IMR-90 (cell line): ENCODE measurements around the gene STARD3. TPM values are rescaled to one million over a fixed set of nuclear protein-coding genes. Genes with fewer than 3 reads are reported as not detected.

Experiments used
- ATAC-seq: fragments of 200-7000 bp; cut with Tn5 transposase; 2 replicates; pipeline ENCODE4 v1.9.1; 2020; ENCODE audit warnings: low read depth, mild to moderate bottlenecking, moderate library complexity
- BruUV-seq: library from RNA; stranded (reverse); fragments of 400-500 nt; replicated peaks from 2 replicates; lab custom pipeline; 2021; lab: Mats Ljungman, UMichigan
- CTCF ChIA-PET: fragments of 300-600 bp; formaldehyde crosslinking; extraction: SDS; loops from one replicate; lab custom pipeline; 2021; ENCODE audit warnings: antibody characterized with exemption; lab: Yijun Ruan, JAX
- POLR2A ChIA-PET: fragments of 300-600 bp; sonication (Branson Sonifier 250); formaldehyde crosslinking; loops from one replicate; lab custom pipeline; 2022; ENCODE audit warnings: antibody characterized with exemption; ENCODE audit not compliant: unreplicated experiment; lab: Charles Lee
- DNase-seq: peaks from one replicate; pipeline ENCODE4 v3.0.0; 2013
- H2AFZ ChIP-seq: replicated peaks from 2 replicates; pipeline ENCODE3; 2013; ENCODE audit warnings: low read length, mild to moderate bottlenecking; ENCODE audit not compliant: poor library complexity
- H2AK5ac ChIP-seq: 2 replicates; pipeline ENCODE4 v1.6.1; 2013; ENCODE audit warnings: low read depth, low read length, inconsistent platforms
- H2AK9ac ChIP-seq: replicated peaks from 2 replicates; pipeline ENCODE3; 2013; ENCODE audit warnings: mild to moderate bottlenecking, low read depth, low read length, moderate library complexity; ENCODE audit not compliant: poor library complexity
- H2BK120ac ChIP-seq: 2 replicates; pipeline ENCODE4 v1.6.1; 2013; ENCODE audit warnings: low read depth, low read length, inconsistent platforms
- H2BK15ac ChIP-seq: 3 replicates; pipeline ENCODE4 v1.6.1; 2013; ENCODE audit warnings: low read depth, low read length, inconsistent platforms
- H2BK20ac ChIP-seq: 2 replicates; pipeline ENCODE4 v1.6.1; 2013; ENCODE audit warnings: low read depth, mild to moderate bottlenecking, inconsistent platforms, low read length, moderate library complexity
- H2BK5ac ChIP-seq: 2 replicates; pipeline ENCODE4 v1.6.1; 2013; ENCODE audit warnings: mild to moderate bottlenecking, low read depth, low read length, inconsistent platforms; ENCODE audit not compliant: poor library complexity, severe bottlenecking
- H3K14ac ChIP-seq: replicated peaks from 2 replicates; pipeline ENCODE4 v1.6.1; 2013; ENCODE audit warnings: low read depth, low read length, inconsistent platforms
- H3K18ac ChIP-seq: 2 replicates; pipeline ENCODE4 v1.6.1; 2013; ENCODE audit warnings: low read depth, low read length, control low read depth
- H3K23ac ChIP-seq: 2 replicates; pipeline ENCODE4 v1.6.1; 2013; ENCODE audit warnings: low read depth, low read length, inconsistent platforms
- H3K27ac ChIP-seq: 2 replicates; pipeline ENCODE4 v1.5.1; 2013; ENCODE audit warnings: mild to moderate bottlenecking, control low read depth, low read length; ENCODE audit not compliant: insufficient read depth
- H3K27me3 ChIP-seq: 2 replicates; pipeline ENCODE4 v1.6.1; 2013; ENCODE audit warnings: low read length; ENCODE audit not compliant: control insufficient read depth, insufficient read depth
- H3K36me3 ChIP-seq: 2 replicates; pipeline ENCODE4 v1.6.1; 2013; ENCODE audit warnings: low read length, mixed read lengths; ENCODE audit not compliant: control insufficient read depth, insufficient read depth
- H3K4ac ChIP-seq: 2 replicates; pipeline ENCODE4 v1.6.1; 2013; ENCODE audit warnings: low read depth, low read length, inconsistent platforms
- H3K4me1 ChIP-seq: 2 replicates; pipeline ENCODE4 v1.6.1; 2013; ENCODE audit warnings: low read length, mixed read lengths; ENCODE audit not compliant: control insufficient read depth, insufficient read depth
- H3K4me2 ChIP-seq: 2 replicates; pipeline ENCODE4 v1.6.1; 2013; ENCODE audit warnings: low read depth, mild to moderate bottlenecking, control low read depth, low read length, moderate library complexity
- H3K4me3 ChIP-seq: 2 replicates; pipeline ENCODE4 v1.5.1; 2013; ENCODE audit warnings: low read depth, mild to moderate bottlenecking, control low read depth, low read length, moderate library complexity; ENCODE audit not compliant: insufficient read depth
- H3K56ac ChIP-seq: 2 replicates; pipeline ENCODE4 v1.6.1; 2013; ENCODE audit warnings: low read length, inconsistent platforms; ENCODE audit not compliant: insufficient read depth; ENCODE audit errors: extremely low read depth
- H3K79me1 ChIP-seq, 2 experiments: 2 replicates each; pipeline ENCODE4 v1.6.1; 2013; ENCODE audit warnings: low read length in 2 of 2, inconsistent platforms in 1 of 2, low read depth in 1 of 2
- H3K9ac ChIP-seq: 2 replicates; pipeline ENCODE4 v1.6.1; 2013; ENCODE audit warnings: low read depth, low read length, control low read depth
- H3K9me1 ChIP-seq: 2 replicates; pipeline ENCODE4 v1.6.1; 2013; ENCODE audit warnings: low read length, inconsistent platforms; ENCODE audit not compliant: insufficient read depth
- H3K9me3 ChIP-seq: 2 replicates; pipeline ENCODE4 v1.6.1; 2013; ENCODE audit warnings: low read length; ENCODE audit not compliant: control insufficient read depth, insufficient read depth
- H4K20me1 ChIP-seq: 2 replicates; pipeline ENCODE4 v1.6.1; 2013; ENCODE audit warnings: low read length, inconsistent platforms; ENCODE audit not compliant: insufficient read depth
- H4K5ac ChIP-seq: 2 replicates; pipeline ENCODE4 v1.6.1; 2013; ENCODE audit warnings: mild to moderate bottlenecking, low read depth, low read length, control low read depth
- H4K8ac ChIP-seq, 2 experiments: 2 replicates each; pipeline ENCODE4 v1.6.1; 2013; ENCODE audit warnings: low read depth in 2 of 2, low read length in 2 of 2, control low read depth in 1 of 2, inconsistent platforms in 1 of 2
- H4K91ac ChIP-seq: 2 replicates; pipeline ENCODE4 v1.6.1; 2013; ENCODE audit warnings: low read depth, low read length, inconsistent platforms; ENCODE audit not compliant: insufficient read depth
- CEBPB ChIP-seq: IDR thresholded peaks from 2 replicates; pipeline ENCODE4 v1.6.1; 2012; ENCODE audit warnings: low read depth, low read length, improper control_type of control experiment
- ELK1 ChIP-seq: fragments of 150-350 bp; IDR thresholded peaks from 2 replicates; pipeline ENCODE4 v1.6.1; 2016; ENCODE audit warnings: low read depth, mild to moderate bottlenecking, low read length, moderate library complexity, borderline replicate concordance
- FOS ChIP-seq: fragments of 150-350 bp; IDR thresholded peaks from 2 replicates; pipeline ENCODE4 v1.6.1; 2016; ENCODE audit warnings: low read depth, low read length
- MAFK ChIP-seq: IDR thresholded peaks from 2 replicates; pipeline ENCODE4 v1.6.1; 2012; ENCODE audit warnings: low read depth, low read length, improper control_type of control experiment
- MXI1 ChIP-seq: IDR thresholded peaks from 2 replicates; pipeline ENCODE4 v1.6.1; 2012; ENCODE audit warnings: low read depth, mild to moderate bottlenecking, low read length, moderate library complexity, borderline replicate concordance
- NFE2L2 ChIP-seq: fragments of 150-350 bp; IDR thresholded peaks from 2 replicates; pipeline ENCODE4 v1.6.1; 2016; ENCODE audit warnings: low read depth, mild to moderate bottlenecking, low read length
- POLR2A ChIP-seq: IDR thresholded peaks from 2 replicates; pipeline ENCODE4 v1.6.1; 2012; ENCODE audit warnings: mild to moderate bottlenecking, low read depth, low read length
- RAD21 ChIP-seq: IDR thresholded peaks from 2 replicates; pipeline ENCODE4 v1.6.1; 2012; ENCODE audit warnings: low read length, improper control_type of control experiment
- RCOR1 ChIP-seq: IDR thresholded peaks from 2 replicates; pipeline ENCODE4 v1.6.1; 2012; ENCODE audit warnings: mild to moderate bottlenecking, low read length, improper control_type of control experiment; ENCODE audit not compliant: insufficient replicate concordance
- RFX5 ChIP-seq: IDR thresholded peaks from 2 replicates; pipeline ENCODE4 v1.8.0; 2012; ENCODE audit warnings: low read depth, mild to moderate bottlenecking, low read length, moderate library complexity
- WGBS, 2 experiments: methylation state at CpG; one replicate each; pipeline versions ENCODE4 v1.1.5 to v1.1.7; 2013; ENCODE audit warnings: missing lambda C conversion rate in 2 of 2; ENCODE audit not compliant: insufficient read length in 1 of 2; ENCODE audit errors: extremely low coverage in 2 of 2; 5-methylcytosine and 5-hydroxymethylcytosine counted together
- dilution Hi-C: fragments of 300-500 bp; cut with HindIII; formaldehyde crosslinking; loops from one replicate; pipeline ENCODE4 v1.14.3; 2018; ENCODE audit warnings: low sequenced_read_pairs; ENCODE audit not compliant: unreplicated experiment
- in situ Hi-C: fragments of 300-500 bp; cut with MboI; formaldehyde crosslinking; loops from 3 replicates; pipeline ENCODE4 v1.14.3; 2019; ENCODE audit warnings: low sequenced_read_pairs, inconsistent platforms, mixed read lengths
- intact Hi-C: fragments of 100-400 bp; cut with micrococcal nuclease; formaldehyde crosslinking; loops from 2 replicates; pipeline ENCODE4 v1.10.0; 2022
- polyA plus RNA-seq, 3 experiments: library from polyadenylated mRNA; depleted of rRNA; stranded (reverse); fragments of >200 nt; gene quantifications; 2 replicates each; pipeline ENCODE4 v1.2.3, GENCODE V29; 2012; ENCODE audit warnings: low replicate concordance in 1 of 3
- total RNA-seq: library from RNA; depleted of rRNA; stranded (reverse); fragments of >200 nt; gene quantifications from 2 replicates; pipeline ENCODE4 v1.2.3, GENCODE V29; 2012

Gene STARD3
- total and polyA plus RNA-seq, 2 of the 4 experiments (the other 2 are of a cell fraction) = 8.1 to 50.4 TPM

- H3K56ac ChIP-seq = no peak overlapping the region
- intact Hi-C loops = no loop called here
- H3K36me3 ChIP-seq = no peaks in the 10 kb centered on the region
- no peaks in the 10 kb centered on the region; the same call in 1 of the 2 replicates for H3K9me3 ChIP-seq
- no peaks in the 10 kb centered on the region for H4K20me1 ChIP-seq
- WGBS, 2 experiments = 8% methylated on average over 11 of the region's 22 CpGs; no CpG with 5 or more reads in 1 of the 2 experiments
- H2BK15ac ChIP-seq = no peak overlapping the region
- no peak overlapping the region for H3K23ac ChIP-seq
- no peaks in the 10 kb centered on the region for H3K79me1 ChIP-seq
- ATAC-seq (no peak), DNase-seq (peak; percentile 50)
- no peak overlapping the region for H3K4me3 ChIP-seq
- no peak for TF ChIP-seq RCOR1
- no peak for TF ChIP-seq NFE2L2
- no peak for TF ChIP-seq RAD21
- TF ChIP-seq POLR2A = no peak
- no peak for TF ChIP-seq MAFK
- no peak for TF ChIP-seq ELK1
- no peak for TF ChIP-seq FOS
- TF ChIP-seq RFX5 = no peak
- TF ChIP-seq CEBPB = no peak
- no peak for TF ChIP-seq MXI1
- H3K27ac ChIP-seq = no peak overlapping the region
- CTCF ChIA-PET = no interaction called here
- no peaks in the 10 kb centered on the region for H3K9me1 ChIP-seq
- H2BK5ac ChIP-seq = no peak overlapping the region
- no peak overlapping the region for H2BK20ac ChIP-seq
- no peak overlapping the region for H2AFZ ChIP-seq
- no peak overlapping the region for H4K8ac ChIP-seq
- no peak overlapping the region for H4K91ac ChIP-seq
- no peak overlapping the region for H3K4ac ChIP-seq
- in situ Hi-C loops = no loop called here
- H3K27me3 ChIP-seq = peaks cover 44% of the 10 kb centered on the region
- no peak overlapping the region for H3K14ac ChIP-seq
- POLR2A ChIA-PET = no interaction called here
- no peak overlapping the region for H3K9ac ChIP-seq
- H4K5ac ChIP-seq = no peak overlapping the region
- H3K4me2 ChIP-seq = no peak overlapping the region
- BruUV-seq = no TSS peak
- no peak overlapping the region for H2BK120ac ChIP-seq
- H3K4me1 ChIP-seq = no peaks in the 10 kb centered on the region
- no peak overlapping the region for H2AK9ac ChIP-seq
- dilution Hi-C loops = no loop called here
- no peak overlapping the region for H2AK5ac ChIP-seq
- H3K18ac ChIP-seq = no peak overlapping the region
These were observed 44.7 kb upstream of the STARD3 start for GRCh38 chr17:39591958-39592954.
